Endothelial cell of umbilical vein (primary cell): ENCODE measurements around the gene USP12. TPM values are rescaled to one million over a fixed set of nuclear protein-coding genes. Genes with fewer than 3 reads are reported as not detected.
A peak's percentile ranks its signal among the peaks of the same experiment; 100 is the strongest.

Experiments used
- BruUV-seq: library from RNA; stranded (reverse); fragments of 400-500 nt; replicated peaks from 2 replicates; lab custom pipeline; 2021; lab: Mats Ljungman, UMichigan
- CTCF ChIA-PET: fragments of 300-600, 350-600 bp; sonication (Branson Sonifier 250); formaldehyde crosslinking; loops from one replicate; lab custom pipeline; 2021; ENCODE audit warnings: antibody characterized with exemption, inconsistent platforms; lab: Charles Lee
- POLR2A ChIA-PET: fragments of 300-600, 350-600 bp; sonication (Branson Sonifier 250); formaldehyde crosslinking; loops from one replicate; lab custom pipeline; 2021; ENCODE audit warnings: antibody characterized with exemption, inconsistent platforms; lab: Charles Lee
- DNase-seq: peaks from one replicate; pipeline ENCODE4 v3.0.0-alpha.2; 2011; ENCODE audit warnings: low read depth, low spot score
- FAIRE-seq: peaks from 2 replicates; lab custom pipeline; 2011; peaks lifted over from hg19 to GRCh38; lab: Jason Lieb, UNC
- H2AFZ ChIP-seq: 2 replicates; pipeline ENCODE4 v1.6.0; 2012; ENCODE audit warnings: low read depth, low read length, control low read depth, inconsistent platforms
- H3K27ac ChIP-seq: 2 replicates; pipeline ENCODE4 v1.5.1; 2011; ENCODE audit warnings: low read depth, mild to moderate bottlenecking, control low read depth, low read length, moderate library complexity; ENCODE audit not compliant: insufficient read depth
- H3K27me3 ChIP-seq, 2 experiments: 2 replicates each; pipeline versions ENCODE4 v1.6.0 to v1.6.1; 2011; ENCODE audit warnings: low read length in 2 of 2, mixed read lengths in 1 of 2; ENCODE audit not compliant: control insufficient read depth in 2 of 2, insufficient read depth in 2 of 2
- H3K36me3 ChIP-seq, 2 experiments: 2 replicates in 1 of 2; 3 replicates in 1 of 2; pipeline ENCODE4 v1.5.1; 2011; ENCODE audit warnings: low read length in 2 of 2, mild to moderate bottlenecking in 1 of 2, moderate library complexity in 1 of 2; ENCODE audit not compliant: control insufficient read depth in 2 of 2, insufficient read depth in 2 of 2; ENCODE audit errors: extremely low read depth in 1 of 2
- H3K4me1 ChIP-seq: 3 replicates; pipeline ENCODE4 v1.5.1; 2011; ENCODE audit warnings: mild to moderate bottlenecking, low read length; ENCODE audit not compliant: control insufficient read depth, insufficient read depth; ENCODE audit errors: extremely low read depth
- H3K4me2 ChIP-seq: 2 replicates; pipeline ENCODE4 v1.6.1; 2011; ENCODE audit warnings: low read length, control low read depth, mixed read lengths; ENCODE audit not compliant: insufficient read depth
- H3K4me3 ChIP-seq, 3 experiments: fragments of 200-600 bp in 1 of 3; sonication (generic), shearing (Covaris generic) in 1 of 3; replicated peaks in 1 of 3; 2 replicates each; pipeline ENCODE4 v1.5.1; 2011 to 2016; ENCODE audit warnings: control low read depth in 3 of 3, low read length in 3 of 3, mild to moderate bottlenecking in 2 of 3, inconsistent platforms in 1 of 3, low read depth in 1 of 3, moderate library complexity in 1 of 3; ENCODE audit not compliant: insufficient read depth in 1 of 3
- H3K79me2 ChIP-seq: 2 replicates; pipeline ENCODE4 v1.6.0; 2012; ENCODE audit warnings: low read length, inconsistent platforms; ENCODE audit not compliant: control insufficient read depth, insufficient read depth
- H3K9ac ChIP-seq: replicated peaks from 2 replicates; pipeline ENCODE3; 2011; ENCODE audit warnings: low read length, control low read depth; ENCODE audit not compliant: insufficient read depth; ENCODE audit errors: extremely low read depth
- H3K9me1 ChIP-seq: replicated peaks from 3 replicates; pipeline ENCODE4 v1.6.0; 2011; ENCODE audit warnings: mild to moderate bottlenecking, low read length; ENCODE audit not compliant: control insufficient read depth, insufficient read depth; ENCODE audit errors: extremely low read depth
- H3K9me3 ChIP-seq: replicated peaks from 2 replicates; pipeline ENCODE4 v1.5.1; 2012; ENCODE audit warnings: low read length, inconsistent platforms; ENCODE audit not compliant: control insufficient read depth, insufficient read depth
- H4K20me1 ChIP-seq: replicated peaks from 2 replicates; pipeline ENCODE3; 2011; ENCODE audit warnings: mild to moderate bottlenecking, low read length; ENCODE audit not compliant: control insufficient read depth, insufficient read depth; ENCODE audit errors: extremely low read depth
- CTCF ChIP-seq, 2 donors: IDR thresholded peaks; 1 replicate in 1 of 2; 2 replicates in 1 of 2; pipeline ENCODE4 v1.5.1; 2011; ENCODE audit warnings: low read length in 2 of 2, mild to moderate bottlenecking in 2 of 2, moderate library complexity in 2 of 2, control low read depth in 1 of 2, inconsistent platforms in 1 of 2, low read depth in 1 of 2; ENCODE audit not compliant: insufficient read depth in 1 of 2; ENCODE audit errors: extremely low read depth in 1 of 2
- EZH2 ChIP-seq: IDR thresholded peaks from 2 replicates; pipeline ENCODE4 v1.6.1; 2012; ENCODE audit warnings: borderline replicate concordance, low read depth, mild to moderate bottlenecking, moderate library complexity, low read length, inconsistent platforms; ENCODE audit not compliant: severe bottlenecking
- FOS ChIP-seq: IDR thresholded peaks from 2 replicates; pipeline ENCODE4 v1.6.1; 2011; ENCODE audit warnings: mild to moderate bottlenecking, low read length, moderate library complexity, borderline replicate concordance; ENCODE audit not compliant: insufficient read depth
- GATA2 ChIP-seq: IDR thresholded peaks from 2 replicates; pipeline ENCODE4 v1.7.0; 2011; ENCODE audit warnings: low read depth, mild to moderate bottlenecking, moderate library complexity, mixed read lengths, low read length; ENCODE audit not compliant: insufficient read length, insufficient read depth
- JUN ChIP-seq: IDR thresholded peaks from 2 replicates; pipeline ENCODE4 v1.6.1; 2011; ENCODE audit warnings: borderline replicate concordance, low read depth; ENCODE audit not compliant: insufficient read length, insufficient read depth
- MAX ChIP-seq: IDR thresholded peaks from 2 replicates; pipeline ENCODE4 v1.6.1; 2011; ENCODE audit not compliant: insufficient read depth, insufficient read length
- MYC ChIP-seq: IDR thresholded peaks from one replicate; pipeline ENCODE4 v1.6.1; 2011; ENCODE audit warnings: mild to moderate bottlenecking, low read depth, low read length
- POLR2A ChIP-seq: IDR thresholded peaks from 2 replicates; pipeline ENCODE4 v1.6.1; 2012; ENCODE audit warnings: low read depth, mild to moderate bottlenecking, control low read depth, low read length
- POLR2AphosphoS5 ChIP-seq: IDR thresholded peaks from 2 replicates; pipeline ENCODE4 v1.6.1; 2012; ENCODE audit warnings: low read depth, mild to moderate bottlenecking, control low read depth, low read length, moderate library complexity; ENCODE audit not compliant: insufficient read depth
- dilution Hi-C: fragments of 300-500 bp; cut with MboI; formaldehyde crosslinking; loops from one replicate; pipeline ENCODE4 v1.15.0; 2019; ENCODE audit warnings: low sequenced_read_pairs; ENCODE audit not compliant: extremely low pct_ligation_motif_present
- intact Hi-C: fragments of 100-400 bp; cut with micrococcal nuclease; formaldehyde crosslinking; loops from one replicate; pipeline ENCODE4 v1.10.0; 2022
- polyA plus RNA-seq, 4 experiments: library from polyadenylated mRNA; depleted of rRNA in 3 of 4; stranded (reverse) in 3 of 4; unstranded in 1 of 4; fragments of >200 nt; gene quantifications; 2 replicates each; pipeline versions ENCODE4 v1.2.1 to v1.2.3, GENCODE V29; 2011 to 2012; ENCODE audit warnings: missing spikeins in 1 of 4
- total RNA-seq: library from RNA; stranded (reverse); gene quantifications from 2 replicates; pipeline ENCODE4 v1.2.3, GENCODE V29; 2021

The USP12 gene
- total and polyA plus RNA-seq, 2 donors (not counting 3 experiments of a cell fraction or from before 2014, with no cell fraction given) = 6.2 to 33.4 TPM

- DNase-seq (no peak), FAIRE-seq (no peak)
- CTCF ChIA-PET = no interaction called here
- POLR2A ChIA-PET = no interaction called here
- H3K79me2 ChIP-seq = no peaks in the 10 kb centered on the region
- H3K4me3 ChIP-seq = no peak overlapping the region
- H3K9ac ChIP-seq = no peak overlapping the region
- no peak for TF ChIP-seq EZH2
- TF ChIP-seq FOS = no peak
- TF ChIP-seq GATA2 = no peak
- TF ChIP-seq POLR2A = no peak
- no peak for TF ChIP-seq CTCF (IDR thresholded peaks at IDR 0.05; ENCODE audit: extremely low read depth in 1 of 2, insufficient read depth in 1 of 2, low read depth in 1 of 2, low read length in 2 of 2)
- H4K20me1 ChIP-seq = no peaks in the 10 kb centered on the region
- no peak overlapping the region for H2AFZ ChIP-seq
- intact Hi-C loops (no loop called here), dilution Hi-C loops (no loop called here)
- no peaks in the 10 kb centered on the region for H3K27me3 ChIP-seq
- no peaks in the 10 kb centered on the region for H3K9me1 ChIP-seq
- H3K4me1 ChIP-seq = no peaks in the 10 kb centered on the region
- H3K27ac ChIP-seq = no peak overlapping the region
- no peaks in the 10 kb centered on the region for H3K9me3 ChIP-seq
- no TSS peak for BruUV-seq
- no peaks in the 10 kb centered on the region for H3K36me3 ChIP-seq
- no peak overlapping the region for H3K4me2 ChIP-seq
These were observed 116.9 kb downstream of the USP12 start for GRCh38 chr13:27054760-27055159.

- no TSS peak for BruUV-seq
- Histone ChIP-seq H4K20me1 (no peaks in the 10 kb centered on the region), H2AFZ (no peak overlapping the region), H3K36me3 (no peaks in the 10 kb centered on the region), H3K27me3 (no peaks in the 10 kb centered on the region), H3K4me3 (no peak overlapping the region), H3K9ac (no peak overlapping the region), H3K27ac (no peak overlapping the region), H3K9me1 (no peaks in the 10 kb centered on the region), H3K9me3 (no peaks in the 10 kb centered on the region), H3K4me1 (no peaks in the 10 kb centered on the region), H3K79me2 (no peaks in the 10 kb centered on the region), H3K4me2 (no peak overlapping the region)
- FAIRE-seq (peak; percentile 65), DNase-seq (peak; percentile 18)
- POLR2A ChIA-PET = no interaction called here
- CTCF ChIA-PET = no interaction called here
- TF ChIP-seq POLR2AphosphoS5 (no peak), CTCF (IDR thresholded peaks at IDR 0.05; ENCODE audit: extremely low read depth in 1 of 2, insufficient read depth in 1 of 2, low read depth in 1 of 2, low read length in 2 of 2) (no peak), MYC (no peak), POLR2A (no peak), MAX (no peak), EZH2 (no peak), GATA2 (no peak), JUN (no peak), FOS (no peak)
- intact Hi-C loops = no loop called here
- dilution Hi-C loops = no loop called here
These were observed 117.6 kb downstream of the USP12 start for GRCh38 chr13:27053902-27054595.
